Ovary (tissue), 9 donors: Measurements from ENCODE around the gene GPM6B. TPM values are rescaled to one million over a fixed set of nuclear protein-coding genes. Genes with fewer than 3 reads are reported as not detected.

Experiments used
- DNase-seq, 5 donors: peaks; one replicate each; pipeline ENCODE4 v3.0.0-alpha.2; 2019 to 2020
- H3K27ac ChIP-seq, 2 donors: fragments of 200-600 bp; one replicate each; pipeline versions ENCODE4 v1.5.1 to v1.8.0; 2019 to 2022
- H3K27me3 ChIP-seq: fragments of 200-600 bp; one replicate; pipeline ENCODE4 v1.8.0; 2022
- H3K36me3 ChIP-seq: fragments of 200-600 bp; sonication (generic); one replicate; pipeline ENCODE4 v1.5.1; 2019
- H3K4me1 ChIP-seq: one replicate; pipeline ENCODE4 v1.8.1; 2013; ENCODE audit warnings: mild to moderate bottlenecking, moderate library complexity; ENCODE audit not compliant: insufficient read depth
- H3K4me3 ChIP-seq: fragments of 200-600 bp; sonication (generic); one replicate; pipeline ENCODE4 v1.5.1; 2017
- H3K9me3 ChIP-seq, 2 donors: fragments of 200-600 bp in 1 of 2; sonication (generic) in 1 of 2; one replicate each; pipeline versions ENCODE4 v1.5.1 to v1.8.1; 2013 to 2019; ENCODE audit warnings: mild to moderate bottlenecking in 1 of 2, moderate library complexity in 1 of 2
- CTCF ChIP-seq, 3 donors: fragments of 450-650 bp in 2 of 3; fragments of 200-600 bp in 1 of 3; IDR thresholded peaks; one replicate each; pipeline versions ENCODE4 v1.5.1 to v1.8.0; 2016 to 2022; ENCODE audit warnings: antibody characterized with exemption in 3 of 3, mild to moderate bottlenecking in 1 of 3
- EP300 ChIP-seq: sonication (generic); formaldehyde crosslinking; IDR thresholded peaks from one replicate; pipeline ENCODE4 v1.6.1; 2017; ENCODE audit warnings: antibody characterized with exemption
- POLR2A ChIP-seq: fragments of 450-650 bp; IDR thresholded peaks from one replicate; pipeline ENCODE4 v1.6.1; 2017; ENCODE audit warnings: antibody characterized with exemption, mild to moderate bottlenecking, moderate library complexity
- WGBS, 3 donors: extraction: QIAGEN DNeasy Blood & Tissue Kit in 1 of 3; methylation state at CpG; one replicate each; pipeline versions ENCODE4 v1.1.5 to v1.1.7; 2013 to 2017; 5-methylcytosine and 5-hydroxymethylcytosine counted together
- intact Hi-C, 4 donors: fragments of 100-400 bp; cut with DNase I; formaldehyde crosslinking; loops; one replicate each; pipeline versions ENCODE4 v1.11.0 to v1.15.1; 2022 to 2023
- polyA plus RNA-seq, 2 donors: library from polyadenylated mRNA; stranded (reverse); fragments of 200-250 nt in 1 of 2; fragments of 350-450 nt in 1 of 2; fragmentation: Illumina TruSeq in 1 of 2; extraction: RNeasy Lipid Tissue Mini Kit (QIAGEN cat#74804) in 1 of 2; gene quantifications; one replicate each; pipeline ENCODE4 v1.2.3, GENCODE V29; 2013 to 2014
- total RNA-seq, 7 donors: library from RNA; depleted of rRNA in 2 of 7; stranded (reverse); fragments of >200 nt in 2 of 7; fragmentation: NEBNext Ultra II Directional in 3 of 7; extraction: Animal tissue kit (Norgen Biotek cat#: 25700) in 3 of 7; gene quantifications; one replicate each; pipeline versions ENCODE4 v1.1.0 to v1.2.4, GENCODE V29; 2016 to 2023
- donor health status: DM: no; HTN: no; CAD: no; lungs with moderate emphysema.
- donor health status: DM: no; HTN: no; CAD: no.
- donor health status: Bipolar disorder and iron deficiency.
- donor health status: DM: yes; HTN: yes; CAD: no.
- donor health status: DM: no; HTN: no; CAD: no.
- donor health status: DM: yes; HTN: yes; CAD: no.

GPM6B gene
- total and polyA plus RNA-seq, 9 donors, result 1.00 to 9.4 (median 4.2) TPM

DNA sequence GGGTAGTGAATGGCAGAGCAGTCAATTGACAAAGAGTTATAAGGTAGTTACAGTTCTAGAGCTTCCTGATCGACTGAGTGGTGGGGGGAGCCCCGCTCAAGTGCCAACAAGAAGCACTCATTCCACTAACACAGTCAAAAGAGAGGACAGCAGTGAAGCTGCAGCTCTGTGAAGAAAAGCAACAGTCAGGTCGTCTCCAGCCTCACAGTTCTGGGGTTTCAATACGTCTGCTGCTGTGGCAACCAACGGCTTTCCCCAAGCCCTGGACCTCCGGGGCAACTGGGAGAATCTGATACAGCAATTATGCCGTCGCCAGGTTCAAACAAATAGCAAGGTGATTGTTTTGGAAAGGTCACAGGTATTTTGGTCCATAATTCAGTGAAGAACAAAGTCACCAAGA is 30.8 kb downstream of the GPM6B start:
- DNase-seq, result no peak
- intact Hi-C loops, result no loop called here
- Histone ChIP-seq H3K36me3 (no peaks in the 10 kb centered on the region), H3K4me1 (no peaks in the 10 kb centered on the region), H3K4me3 (no peak overlapping the region), H3K27ac (no peak overlapping the region), H3K9me3 (no peaks in the 10 kb centered on the region), H3K27me3 (no peaks in the 10 kb centered on the region)
- WGBS, 3 donors, result 64 to 71% (median 69%) methylated on average over 8 of the region's 8 CpGs
- TF ChIP-seq EP300 (no peak), POLR2A (no peak), CTCF (IDR thresholded peaks at IDR 0.05) (no peak)

DNA sequence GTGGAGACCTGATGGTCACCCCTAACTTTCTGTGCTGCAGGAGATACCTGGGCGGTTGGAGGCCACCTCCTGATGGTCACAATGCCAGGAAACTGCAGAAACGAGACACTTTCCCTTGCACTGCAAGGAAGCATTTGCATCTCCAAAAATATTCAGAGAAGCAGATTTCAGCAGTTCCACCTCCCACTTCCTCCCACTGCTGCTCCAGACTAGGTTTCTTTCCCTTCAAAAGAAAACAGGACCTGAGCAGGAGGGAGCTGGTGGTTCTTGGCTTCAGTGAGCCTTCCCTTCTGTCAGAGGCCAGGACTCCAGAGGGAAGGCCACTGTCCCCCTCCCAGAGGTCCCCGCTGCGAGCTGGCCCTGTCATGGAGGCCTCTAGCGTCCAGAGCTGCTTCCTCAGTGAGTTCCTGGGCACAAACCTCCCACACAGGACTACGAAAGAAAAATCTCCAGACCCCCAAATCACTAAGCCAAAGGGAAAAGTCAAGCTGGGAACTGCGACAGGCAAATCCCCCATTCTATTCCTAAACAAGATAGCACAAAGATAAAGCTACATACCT is 35.9 kb downstream of the GPM6B start:
- 39 to 48% (median 46%) methylated on average over 7 of the region's 7 CpGs for WGBS, 3 donors

GRCh38 chrX:13778916-13779315 is 38.0 kb downstream of the GPM6B start:
- DNase-seq, result no peak
- no peaks in the 10 kb centered on the region for H3K36me3 ChIP-seq
- no peaks in the 10 kb centered on the region for H3K9me3 ChIP-seq
- intact Hi-C loops, result no loop called here
- no peaks in the 10 kb centered on the region for H3K27me3 ChIP-seq
- TF ChIP-seq EP300 (no peak), POLR2A (no peak), CTCF (IDR thresholded peaks at IDR 0.05) (no peak)
- no peak overlapping the region for H3K4me3 ChIP-seq
- H3K27ac ChIP-seq, result no peak overlapping the region
- 46 to 60% (median 51%) methylated on average over 2 of the region's 2 CpGs for WGBS, 3 donors
- H3K4me1 ChIP-seq, result no peaks in the 10 kb centered on the region

More for the DNA sequence above, 35.9 kb downstream of the GPM6B start:
- Histone ChIP-seq H3K27me3 (no peaks in the 10 kb centered on the region), H3K4me3 (no peak overlapping the region), H3K9me3 (no peaks in the 10 kb centered on the region), H3K36me3 (no peaks in the 10 kb centered on the region), H3K4me1 (no peaks in the 10 kb centered on the region), H3K27ac (no peak overlapping the region)
- DNase-seq, result no peak
- no peak for TF ChIP-seq EP300
- no peak for TF ChIP-seq POLR2A
- TF ChIP-seq CTCF (IDR thresholded peaks at IDR 0.05), result no peak
- intact Hi-C loops, result no loop called here

GRCh38 chrX:13776387-13776786 is 40.5 kb downstream of the GPM6B start:
- H3K27ac ChIP-seq, result no peak overlapping the region
- intact Hi-C loops, result no loop called here

More at GRCh38 chrX:13776387-13776786, 40.5 kb downstream of the GPM6B start:
- Histone ChIP-seq H3K27me3 (no peaks in the 10 kb centered on the region), H3K36me3 (no peaks in the 10 kb centered on the region), H3K9me3 (no peaks in the 10 kb centered on the region), H3K4me3 (no peak overlapping the region), H3K4me1 (no peaks in the 10 kb centered on the region)
- no peak for DNase-seq
- WGBS, 3 donors, result 74 to 82% (median 81%) methylated on average over 4 of the region's 4 CpGs
- TF ChIP-seq CTCF (IDR thresholded peaks at IDR 0.05), result no peak
- no peak for TF ChIP-seq POLR2A
- TF ChIP-seq EP300, result no peak
